IMR-90 (cell line): ENCODE results near the gene TRPV3. TPM values are rescaled to one million over a fixed set of nuclear protein-coding genes. Genes with fewer than 3 reads are reported as not detected.
"Not testable (repeated sequence)": the region's sequence is repeated elsewhere in the genome, so short reads cannot be mapped to it uniquely, and the experiment has no call there.

Experiments
- ATAC-seq: fragments of 200-7000 bp; cut with Tn5 transposase; 2 replicates; pipeline ENCODE4 v1.9.1; 2020; ENCODE audit warnings: low read depth, mild to moderate bottlenecking, moderate library complexity
- BruUV-seq: library from RNA; stranded (reverse); fragments of 400-500 nt; replicated peaks from 2 replicates; lab custom pipeline; 2021; lab: Mats Ljungman, UMichigan
- CTCF ChIA-PET: fragments of 300-600 bp; formaldehyde crosslinking; extraction: SDS; loops from one replicate; lab custom pipeline; 2021; ENCODE audit warnings: antibody characterized with exemption; lab: Yijun Ruan, JAX
- POLR2A ChIA-PET: fragments of 300-600 bp; sonication (Branson Sonifier 250); formaldehyde crosslinking; loops from one replicate; lab custom pipeline; 2022; ENCODE audit warnings: antibody characterized with exemption; ENCODE audit not compliant: unreplicated experiment; lab: Charles Lee
- DNase-seq: peaks from one replicate; pipeline ENCODE4 v3.0.0; 2013
- H2AFZ ChIP-seq: replicated peaks from 2 replicates; pipeline ENCODE3; 2013; ENCODE audit warnings: low read length, mild to moderate bottlenecking; ENCODE audit not compliant: poor library complexity
- H2AK5ac ChIP-seq: 2 replicates; pipeline ENCODE4 v1.6.1; 2013; ENCODE audit warnings: low read depth, low read length, inconsistent platforms
- H2AK9ac ChIP-seq: replicated peaks from 2 replicates; pipeline ENCODE3; 2013; ENCODE audit warnings: mild to moderate bottlenecking, low read depth, low read length, moderate library complexity; ENCODE audit not compliant: poor library complexity
- H2BK120ac ChIP-seq: 2 replicates; pipeline ENCODE4 v1.6.1; 2013; ENCODE audit warnings: low read depth, low read length, inconsistent platforms
- H2BK15ac ChIP-seq: 3 replicates; pipeline ENCODE4 v1.6.1; 2013; ENCODE audit warnings: low read depth, low read length, inconsistent platforms
- H2BK20ac ChIP-seq: 2 replicates; pipeline ENCODE4 v1.6.1; 2013; ENCODE audit warnings: low read depth, mild to moderate bottlenecking, inconsistent platforms, low read length, moderate library complexity
- H2BK5ac ChIP-seq: 2 replicates; pipeline ENCODE4 v1.6.1; 2013; ENCODE audit warnings: mild to moderate bottlenecking, low read depth, low read length, inconsistent platforms; ENCODE audit not compliant: poor library complexity, severe bottlenecking
- H3K14ac ChIP-seq: replicated peaks from 2 replicates; pipeline ENCODE4 v1.6.1; 2013; ENCODE audit warnings: low read depth, low read length, inconsistent platforms
- H3K18ac ChIP-seq: 2 replicates; pipeline ENCODE4 v1.6.1; 2013; ENCODE audit warnings: low read depth, low read length, control low read depth
- H3K23ac ChIP-seq: 2 replicates; pipeline ENCODE4 v1.6.1; 2013; ENCODE audit warnings: low read depth, low read length, inconsistent platforms
- H3K27ac ChIP-seq: 2 replicates; pipeline ENCODE4 v1.5.1; 2013; ENCODE audit warnings: mild to moderate bottlenecking, control low read depth, low read length; ENCODE audit not compliant: insufficient read depth
- H3K27me3 ChIP-seq: 2 replicates; pipeline ENCODE4 v1.6.1; 2013; ENCODE audit warnings: low read length; ENCODE audit not compliant: control insufficient read depth, insufficient read depth
- H3K36me3 ChIP-seq: 2 replicates; pipeline ENCODE4 v1.6.1; 2013; ENCODE audit warnings: low read length, mixed read lengths; ENCODE audit not compliant: control insufficient read depth, insufficient read depth
- H3K4ac ChIP-seq: 2 replicates; pipeline ENCODE4 v1.6.1; 2013; ENCODE audit warnings: low read depth, low read length, inconsistent platforms
- H3K4me1 ChIP-seq: 2 replicates; pipeline ENCODE4 v1.6.1; 2013; ENCODE audit warnings: low read length, mixed read lengths; ENCODE audit not compliant: control insufficient read depth, insufficient read depth
- H3K4me2 ChIP-seq: 2 replicates; pipeline ENCODE4 v1.6.1; 2013; ENCODE audit warnings: low read depth, mild to moderate bottlenecking, control low read depth, low read length, moderate library complexity
- H3K4me3 ChIP-seq: 2 replicates; pipeline ENCODE4 v1.5.1; 2013; ENCODE audit warnings: low read depth, mild to moderate bottlenecking, control low read depth, low read length, moderate library complexity; ENCODE audit not compliant: insufficient read depth
- H3K56ac ChIP-seq: 2 replicates; pipeline ENCODE4 v1.6.1; 2013; ENCODE audit warnings: low read length, inconsistent platforms; ENCODE audit not compliant: insufficient read depth; ENCODE audit errors: extremely low read depth
- H3K79me1 ChIP-seq, 2 experiments: 2 replicates each; pipeline ENCODE4 v1.6.1; 2013; ENCODE audit warnings: low read length in 2 of 2, inconsistent platforms in 1 of 2, low read depth in 1 of 2
- H3K9ac ChIP-seq: 2 replicates; pipeline ENCODE4 v1.6.1; 2013; ENCODE audit warnings: low read depth, low read length, control low read depth
- H3K9me1 ChIP-seq: 2 replicates; pipeline ENCODE4 v1.6.1; 2013; ENCODE audit warnings: low read length, inconsistent platforms; ENCODE audit not compliant: insufficient read depth
- H3K9me3 ChIP-seq: 2 replicates; pipeline ENCODE4 v1.6.1; 2013; ENCODE audit warnings: low read length; ENCODE audit not compliant: control insufficient read depth, insufficient read depth
- H4K20me1 ChIP-seq: 2 replicates; pipeline ENCODE4 v1.6.1; 2013; ENCODE audit warnings: low read length, inconsistent platforms; ENCODE audit not compliant: insufficient read depth
- H4K5ac ChIP-seq: 2 replicates; pipeline ENCODE4 v1.6.1; 2013; ENCODE audit warnings: mild to moderate bottlenecking, low read depth, low read length, control low read depth
- H4K8ac ChIP-seq, 2 experiments: 2 replicates each; pipeline ENCODE4 v1.6.1; 2013; ENCODE audit warnings: low read depth in 2 of 2, low read length in 2 of 2, control low read depth in 1 of 2, inconsistent platforms in 1 of 2
- H4K91ac ChIP-seq: 2 replicates; pipeline ENCODE4 v1.6.1; 2013; ENCODE audit warnings: low read depth, low read length, inconsistent platforms; ENCODE audit not compliant: insufficient read depth
- WGBS, 2 experiments: methylation state at CpG; one replicate each; pipeline versions ENCODE4 v1.1.5 to v1.1.7; 2013; ENCODE audit warnings: missing lambda C conversion rate in 2 of 2; ENCODE audit not compliant: insufficient read length in 1 of 2; ENCODE audit errors: extremely low coverage in 2 of 2; 5-methylcytosine and 5-hydroxymethylcytosine counted together
- dilution Hi-C: fragments of 300-500 bp; cut with HindIII; formaldehyde crosslinking; loops from one replicate; pipeline ENCODE4 v1.14.3; 2018; ENCODE audit warnings: low sequenced_read_pairs; ENCODE audit not compliant: unreplicated experiment
- in situ Hi-C: fragments of 300-500 bp; cut with MboI; formaldehyde crosslinking; loops from 3 replicates; pipeline ENCODE4 v1.14.3; 2019; ENCODE audit warnings: low sequenced_read_pairs, inconsistent platforms, mixed read lengths
- intact Hi-C: fragments of 100-400 bp; cut with micrococcal nuclease; formaldehyde crosslinking; loops from 2 replicates; pipeline ENCODE4 v1.10.0; 2022
- polyA plus RNA-seq, 3 experiments: library from polyadenylated mRNA; depleted of rRNA; stranded (reverse); fragments of >200 nt; gene quantifications; 2 replicates each; pipeline ENCODE4 v1.2.3, GENCODE V29; 2012; ENCODE audit warnings: low replicate concordance in 1 of 3
- total RNA-seq: library from RNA; depleted of rRNA; stranded (reverse); fragments of >200 nt; gene quantifications from 2 replicates; pipeline ENCODE4 v1.2.3, GENCODE V29; 2012

Gene TRPV3
- total and polyA plus RNA-seq, 2 of the 4 experiments (the other 2 are of a cell fraction) = 0.18 to 0.26 TPM

DNA sequence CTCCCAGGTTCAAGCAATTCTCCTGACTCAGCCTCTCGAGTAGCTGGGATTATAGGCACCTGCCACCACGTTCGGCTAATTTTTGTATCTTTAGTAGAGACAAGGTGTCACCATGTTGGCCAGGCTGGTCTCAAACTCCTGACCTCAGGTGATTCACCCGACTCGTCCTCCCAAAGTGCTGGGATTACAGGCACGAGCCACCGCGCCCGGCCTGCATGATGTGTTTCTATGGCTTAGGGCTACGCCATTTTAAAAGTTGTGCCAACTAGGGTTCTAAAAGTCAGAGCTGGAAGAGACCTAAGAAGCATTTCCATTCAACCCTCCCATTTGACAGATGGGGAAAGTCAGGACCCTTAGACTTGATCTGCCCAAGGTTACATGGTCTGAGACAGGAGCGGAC, 43.4 kb downstream of the TRPV3 start:
- H3K14ac ChIP-seq, H4K20me1 ChIP-seq, ATAC-seq, H2BK20ac ChIP-seq, H2AFZ ChIP-seq, DNase-seq, H4K91ac ChIP-seq, CTCF ChIA-PET, H3K27ac ChIP-seq, POLR2A ChIA-PET, in situ Hi-C loops, H3K36me3 ChIP-seq, dilution Hi-C loops, H3K18ac ChIP-seq, H3K9me1 ChIP-seq, intact Hi-C loops, H3K4ac ChIP-seq, BruUV-seq, H2BK15ac ChIP-seq, H3K27me3 ChIP-seq, H2BK120ac ChIP-seq, H2AK9ac ChIP-seq, H4K8ac ChIP-seq, H3K23ac ChIP-seq, H3K4me1 ChIP-seq, H3K9me3 ChIP-seq, H3K79me1 ChIP-seq, H3K4me3 ChIP-seq, H3K56ac ChIP-seq, H2BK5ac ChIP-seq, H2AK5ac ChIP-seq, H3K4me2 ChIP-seq, H4K5ac ChIP-seq, H3K9ac ChIP-seq: not testable (repeated sequence)
- WGBS, 2 experiments = 75% methylated on average over 11 of the region's 11 CpGs; no CpG with 5 or more reads in 1 of the 2 experiments
